Ovary (tissue), 3 donors: ENCODE measurements around the gene FBXO48.

Experiments used
- EP300 ChIP-seq: sonication (generic); formaldehyde crosslinking; IDR thresholded peaks from one replicate; pipeline ENCODE4 v1.6.1; 2017; ENCODE audit warnings: antibody characterized with exemption
- POLR2A ChIP-seq: fragments of 450-650 bp; IDR thresholded peaks from one replicate; pipeline ENCODE4 v1.6.1; 2017; ENCODE audit warnings: antibody characterized with exemption, mild to moderate bottlenecking, moderate library complexity
- TF ChIP-seq, protein P1 (sequence below), 3 donors: fragments of 450-650 bp in 2 of 3; fragments of 200-600 bp in 1 of 3; IDR thresholded peaks; one replicate each; pipeline versions ENCODE4 v1.5.1 to v1.8.0; 2016 to 2022; ENCODE audit warnings: antibody characterized with exemption in 3 of 3, mild to moderate bottlenecking in 1 of 3
- donor health status: DM: no; HTN: no; CAD: no.

- no peak for TF ChIP-seq POLR2A
- TF ChIP-seq, protein P1, sequence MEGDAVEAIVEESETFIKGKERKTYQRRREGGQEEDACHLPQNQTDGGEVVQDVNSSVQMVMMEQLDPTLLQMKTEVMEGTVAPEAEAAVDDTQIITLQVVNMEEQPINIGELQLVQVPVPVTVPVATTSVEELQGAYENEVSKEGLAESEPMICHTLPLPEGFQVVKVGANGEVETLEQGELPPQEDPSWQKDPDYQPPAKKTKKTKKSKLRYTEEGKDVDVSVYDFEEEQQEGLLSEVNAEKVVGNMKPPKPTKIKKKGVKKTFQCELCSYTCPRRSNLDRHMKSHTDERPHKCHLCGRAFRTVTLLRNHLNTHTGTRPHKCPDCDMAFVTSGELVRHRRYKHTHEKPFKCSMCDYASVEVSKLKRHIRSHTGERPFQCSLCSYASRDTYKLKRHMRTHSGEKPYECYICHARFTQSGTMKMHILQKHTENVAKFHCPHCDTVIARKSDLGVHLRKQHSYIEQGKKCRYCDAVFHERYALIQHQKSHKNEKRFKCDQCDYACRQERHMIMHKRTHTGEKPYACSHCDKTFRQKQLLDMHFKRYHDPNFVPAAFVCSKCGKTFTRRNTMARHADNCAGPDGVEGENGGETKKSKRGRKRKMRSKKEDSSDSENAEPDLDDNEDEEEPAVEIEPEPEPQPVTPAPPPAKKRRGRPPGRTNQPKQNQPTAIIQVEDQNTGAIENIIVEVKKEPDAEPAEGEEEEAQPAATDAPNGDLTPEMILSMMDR (IDR thresholded peaks at IDR 0.05): no peak
- TF ChIP-seq EP300: no peak
Observed at GRCh38 chr2:68514316-68514929, 47.3 kb upstream of the FBXO48 start.
